K562 (cell line): Measurements from ENCODE around the gene PYGO2. TPM values are rescaled to one million over a fixed set of nuclear protein-coding genes. Genes with fewer than 3 reads are reported as not detected.
A peak's percentile ranks its signal among the peaks of the same experiment; 100 is the strongest.

Experiments used
- AFF1 ChIP-seq, 2 experiments: fragments of 450-650 bp; IDR thresholded peaks; 2 replicates each; pipeline ENCODE4 v1.6.1; 2018; ENCODE audit warnings: mild to moderate bottlenecking in 2 of 2, low read depth in 1 of 2; ENCODE audit not compliant: partially characterized antibody in 2 of 2
- CCNT2 ChIP-seq: IDR thresholded peaks from 2 replicates; pipeline ENCODE4 v1.6.1; 2011; ENCODE audit warnings: borderline replicate concordance, low read depth, mild to moderate bottlenecking, moderate library complexity, mixed read lengths, low read length; ENCODE audit not compliant: insufficient read length; ENCODE audit errors: extremely low read depth
- E2F8 ChIP-seq: fragments of 450-650 bp; IDR thresholded peaks from 2 replicates; pipeline ENCODE4 v1.7.1; 2018; ENCODE audit warnings: mild to moderate bottlenecking, low read depth; ENCODE audit not compliant: partially characterized antibody
- MYC ChIP-seq, 2 experiments: fragments of 250-450 bp in 1 of 2; sonication (Bioruptor Pico) in 1 of 2; IDR thresholded peaks; 2 replicates each; pipeline versions ENCODE4 v1.5.1 to v1.6.1; 2012 to 2021; ENCODE audit warnings: low read depth in 2 of 2, borderline replicate concordance in 1 of 2, improper control_type of control experiment in 1 of 2, low read length in 1 of 2, mild to moderate bottlenecking in 1 of 2, moderate library complexity in 1 of 2
- RBM39 ChIP-seq: fragments of 200-400 bp; formaldehyde crosslinking; optimal IDR thresholded peaks from 2 replicates; pipeline ENCODE3; 2018; ENCODE audit warnings: low read depth, low read length
- SAP30 ChIP-seq: fragments of 200-600 bp; sonication (generic); IDR thresholded peaks from 2 replicates; pipeline ENCODE4 v1.6.1; 2012; ENCODE audit warnings: borderline replicate concordance, low read depth, mild to moderate bottlenecking, moderate library complexity, low read length, control low read depth, inconsistent platforms; ENCODE audit not compliant: insufficient read depth, poor library complexity, severe bottlenecking
- SIN3A ChIP-seq, 2 experiments: fragments of 150-350 bp in 1 of 2; IDR thresholded peaks; 2 replicates each; pipeline ENCODE4 v1.6.1; 2011 to 2016; ENCODE audit warnings: borderline replicate concordance in 2 of 2, low read depth in 2 of 2, low read length in 2 of 2, mild to moderate bottlenecking in 2 of 2, moderate library complexity in 2 of 2; ENCODE audit not compliant: control insufficient read depth in 1 of 2
- TAF1 ChIP-seq: IDR thresholded peaks from 2 replicates; pipeline ENCODE4 v1.6.1; 2011; ENCODE audit warnings: mild to moderate bottlenecking, low read length, moderate library complexity; ENCODE audit not compliant: insufficient read depth, control insufficient read depth, severe bottlenecking; ENCODE audit errors: extremely low read depth
- ZNF639 ChIP-seq, 2 experiments: fragments of 200-800 bp in 1 of 2; sonication (Bioruptor generic) in 1 of 2; sonication (generic) in 1 of 2; formaldehyde crosslinking in 1 of 2; IDR thresholded peaks in 1 of 2; conservative IDR thresholded peaks in 1 of 2; 2 replicates each; pipeline versions ENCODE4 v1.5.0 to v1.6.1; 2016 to 2020; ENCODE audit warnings: missing compliant biosample characterization in 1 of 2, missing genetic modification characterization in 1 of 2, missing genetic modification reagents in 1 of 2
- polyA plus RNA-seq, 8 experiments: library from polyadenylated mRNA; depleted of rRNA in 4 of 8; stranded (reverse) in 5 of 8; unstranded in 3 of 8; fragments of >200 nt; fragmentation: Nextera tagmentation in 2 of 8; fragmentation: Illumina TruSeq in 1 of 8; extraction: Ambion mirVana in 2 of 8; extraction: Trizol in 1 of 8; gene quantifications; 2 replicates each; pipeline versions ENCODE4 v1.2.1 to v1.2.3, GENCODE V29; 2011 to 2014; ENCODE audit warnings: inconsistent platforms in 1 of 8, missing spikeins in 1 of 8
- total RNA-seq, 7 experiments: library from RNA; depleted of rRNA in 6 of 7; stranded (reverse); fragments of >200 nt in 6 of 7; fragmentation: Illumina TruSeq in 2 of 7; extraction: Trizol in 2 of 7; gene quantifications; 2 replicates each; pipeline versions ENCODE4 v1.2.1 to v1.2.3, GENCODE V29; 2011 to 2021; ENCODE audit warnings: low replicate concordance in 1 of 7
- TF ChIP-seq, protein P1 (sequence below): fragments of 250-450 bp; sonication (Bioruptor Pico); IDR thresholded peaks from 2 replicates; pipeline ENCODE4 v1.4.0; 2020; ENCODE audit warnings: mild to moderate bottlenecking
- TF ChIP-seq, protein P2 (sequence below): fragments of 450-650 bp; IDR thresholded peaks from 2 replicates; pipeline ENCODE4 v1.6.1; 2017; ENCODE audit warnings: mild to moderate bottlenecking, moderate library complexity

Gene PYGO2
- total and polyA plus RNA-seq, 9 of the 15 experiments (the other 6 are each of a cell fraction or from before 2014, with no cell fraction given): 8.3 to 36.2 (median 18.2) TPM

DNA sequence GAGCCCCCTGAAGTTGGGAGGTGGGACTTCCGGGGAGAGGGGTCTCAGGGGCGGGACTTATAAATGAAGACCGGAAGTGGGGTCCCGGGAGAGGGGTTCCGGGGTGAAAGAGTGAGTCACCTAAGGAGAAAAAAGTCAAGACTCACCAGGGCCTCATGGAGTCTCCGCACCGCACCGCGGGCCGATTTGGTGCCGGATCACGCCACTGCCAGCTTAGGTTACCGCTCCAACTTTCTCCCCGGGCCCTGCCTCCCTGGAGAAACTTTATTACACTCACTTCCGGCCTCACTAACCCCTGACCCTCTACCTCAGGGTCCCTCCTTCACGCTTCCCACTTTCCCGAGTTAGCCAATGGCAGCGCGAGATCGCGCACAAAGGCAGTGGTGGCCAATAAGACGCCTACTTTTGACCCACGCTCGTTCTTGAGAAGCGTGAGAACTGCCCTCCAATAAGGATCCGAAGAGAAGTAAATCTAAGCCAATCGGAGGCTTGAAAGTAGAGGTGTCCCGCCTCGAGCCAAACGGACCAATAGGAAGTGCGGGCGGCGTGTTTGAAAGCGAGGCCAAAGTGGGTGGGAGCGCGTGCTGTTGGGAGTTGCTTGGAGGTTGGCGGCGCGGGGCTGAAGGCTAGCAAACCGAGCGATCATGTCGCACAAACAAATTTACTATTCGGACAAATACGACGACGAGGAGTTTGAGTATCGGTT, 12.7 kb upstream of the PYGO2 start, which contains the start of gene CKS1B (continued):
- TF ChIP-seq MYC (IDR thresholded peaks at IDR 0.05; ENCODE audit: low read depth, low read length) (peak; percentile 95), MYC (CRISPR knock-in tag; IDR thresholded peaks at IDR 0.05; ENCODE audit: borderline replicate concordance, low read depth) (0 out of 2 replicates have a peak, but pooled peaks have one; percentile 72), SAP30 (peak; percentile 99), CCNT2 (peak; percentile 8), ZNF639 (CRISPR knock-in tag; conservative IDR thresholded peaks at IDR 0.05 in 1 of 2, IDR thresholded peaks at IDR 0.05 in 1 of 2) (peak in 1 of 2 experiments; percentile 17; a peak in 1 of 4 replicates), TAF1 (peak; percentile 27), RBM39 (no peak), AFF1 (IDR thresholded peaks at IDR 0.05; ENCODE audit: low read depth in 1 of 2, partially characterized antibody in 2 of 2) (peak in 1 of 2 experiments; percentile 48), SIN3A (IDR thresholded peaks at IDR 0.05; ENCODE audit: borderline replicate concordance in 2 of 2, control insufficient read depth in 1 of 2, low read depth in 2 of 2, low read length in 2 of 2) (peak in 1 of 2 experiments; percentile 83; a peak in 1 of 4 replicates), E2F8 (peak; percentile 77)
- TF ChIP-seq, protein P1, sequence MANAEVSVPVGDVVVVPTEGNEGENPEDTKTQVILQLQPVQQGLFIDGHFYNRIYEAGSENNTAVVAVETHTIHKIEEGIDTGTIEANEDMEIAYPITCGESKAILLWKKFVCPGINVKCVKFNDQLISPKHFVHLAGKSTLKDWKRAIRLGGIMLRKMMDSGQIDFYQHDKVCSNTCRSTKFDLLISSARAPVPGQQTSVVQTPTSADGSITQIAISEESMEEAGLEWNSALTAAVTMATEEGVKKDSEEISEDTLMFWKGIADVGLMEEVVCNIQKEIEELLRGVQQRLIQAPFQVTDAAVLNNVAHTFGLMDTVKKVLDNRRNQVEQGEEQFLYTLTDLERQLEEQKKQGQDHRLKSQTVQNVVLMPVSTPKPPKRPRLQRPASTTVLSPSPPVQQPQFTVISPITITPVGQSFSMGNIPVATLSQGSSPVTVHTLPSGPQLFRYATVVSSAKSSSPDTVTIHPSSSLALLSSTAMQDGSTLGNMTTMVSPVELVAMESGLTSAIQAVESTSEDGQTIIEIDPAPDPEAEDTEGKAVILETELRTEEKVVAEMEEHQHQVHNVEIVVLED (CRISPR knock-in tag): no peak; the same call in 1 of the 2 replicates
- TF ChIP-seq, protein P2, sequence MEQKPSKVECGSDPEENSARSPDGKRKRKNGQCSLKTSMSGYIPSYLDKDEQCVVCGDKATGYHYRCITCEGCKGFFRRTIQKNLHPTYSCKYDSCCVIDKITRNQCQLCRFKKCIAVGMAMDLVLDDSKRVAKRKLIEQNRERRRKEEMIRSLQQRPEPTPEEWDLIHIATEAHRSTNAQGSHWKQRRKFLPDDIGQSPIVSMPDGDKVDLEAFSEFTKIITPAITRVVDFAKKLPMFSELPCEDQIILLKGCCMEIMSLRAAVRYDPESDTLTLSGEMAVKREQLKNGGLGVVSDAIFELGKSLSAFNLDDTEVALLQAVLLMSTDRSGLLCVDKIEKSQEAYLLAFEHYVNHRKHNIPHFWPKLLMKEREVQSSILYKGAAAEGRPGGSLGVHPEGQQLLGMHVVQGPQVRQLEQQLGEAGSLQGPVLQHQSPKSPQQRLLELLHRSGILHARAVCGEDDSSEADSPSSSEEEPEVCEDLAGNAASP: no peak
